Esophagus squamous epithelium (tissue), 4 donors: ENCODE results near the gene SCRN1.

Experiments
- CTCF ChIP-seq, 6 experiments: fragments of 450-650 bp in 4 of 6; fragments of 200-600 bp in 2 of 6; sonication (generic) in 2 of 6; IDR thresholded peaks; one replicate each; pipeline ENCODE4 v1.5.1; 2016 to 2019; ENCODE audit warnings: antibody characterized with exemption in 6 of 6, mild to moderate bottlenecking in 4 of 6, moderate library complexity in 4 of 6
- POLR2A ChIP-seq, 4 donors: fragments of 450-650 bp; IDR thresholded peaks; one replicate each; pipeline ENCODE4 v1.6.1; 2017; ENCODE audit warnings: antibody characterized with exemption in 4 of 4, mild to moderate bottlenecking in 4 of 4, moderate library complexity in 3 of 4

- TF ChIP-seq CTCF (IDR thresholded peaks at IDR 0.05) (no peak), POLR2A (IDR thresholded peaks at IDR 0.05) (no peak)
Observed at GRCh38 chr7:30020535-30020934, 30.9 kb upstream of the SCRN1 start.
